ENCODE data around the gene WDR47. TPM values are rescaled to one million over a fixed set of nuclear protein-coding genes. Genes with fewer than 3 reads are reported as not detected.

Gene WDR47
- 10 to 100 TPM; 13.9 to 18.8 (median 17.5) TPM for total RNA-seq

DNA sequence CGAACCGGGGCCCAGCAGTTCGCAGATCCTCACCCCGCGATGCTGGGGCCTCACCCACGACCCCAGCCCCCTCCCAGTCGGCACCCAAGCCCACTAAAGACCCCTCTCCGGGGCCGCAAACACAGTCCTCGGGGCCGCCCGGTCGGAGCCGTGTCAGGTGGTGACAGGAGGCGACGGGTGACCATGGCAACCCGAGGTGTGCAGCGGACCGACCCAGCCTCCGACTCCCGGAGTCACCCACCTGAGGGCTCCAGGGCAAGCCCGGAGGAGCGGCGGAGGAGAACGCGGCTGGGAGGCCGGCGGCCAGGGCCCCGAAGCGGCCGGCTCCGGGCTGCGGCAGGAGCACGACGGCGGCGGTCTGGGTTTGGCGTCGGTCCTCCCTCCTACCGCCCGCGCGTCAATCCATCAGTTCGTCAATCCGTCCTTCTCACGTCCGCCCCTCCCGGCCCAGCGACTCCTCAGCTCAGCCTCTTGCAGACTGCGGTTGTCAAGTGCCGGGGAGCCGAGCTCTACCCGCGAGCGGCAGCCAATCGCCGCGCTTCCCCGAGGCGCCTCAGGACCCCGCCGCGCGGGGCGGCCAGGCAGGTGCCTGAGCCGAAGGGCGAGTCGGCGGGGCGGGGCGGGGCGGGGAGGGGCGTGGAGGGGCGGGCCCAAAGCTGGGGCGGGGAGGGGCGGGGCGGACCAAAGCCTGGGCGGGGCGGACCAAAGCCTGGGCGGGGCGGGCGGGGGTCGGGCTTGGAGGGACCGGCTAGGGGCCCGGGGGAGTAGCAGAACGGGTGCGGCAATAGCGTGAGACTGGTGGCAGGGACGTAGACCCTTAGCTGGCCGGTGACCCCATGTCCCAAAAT lies at the start of gene WDR47:
TSS of gene WDR47 (minus strand) at position 482 of the 848 bp plus-strand sequence. CDS start 18,590 bp downstream, outside the sequence.
- peak; percentile 98 for ATAC-seq
- H3K4me3 ChIP-seq, result peak within 1 kb of the TSS; percentile 83 to 99 (median 90)
- in situ Hi-C loops (cut with MboI; ENCODE audit: low sequenced_read_pairs in 4 of 4) (no loop called here), intact Hi-C loops (cut with DNase I; ENCODE audit: low total_unique reads) (loop anchor here (1.0 to 5.0 kb wide), 6 partner anchors 33 to 293 kb away; partner anchors contain the start of genes CLCC1, ELAPOR1, SARS1 and TMEM167B)
- TF ChIP-seq, protein P1, sequence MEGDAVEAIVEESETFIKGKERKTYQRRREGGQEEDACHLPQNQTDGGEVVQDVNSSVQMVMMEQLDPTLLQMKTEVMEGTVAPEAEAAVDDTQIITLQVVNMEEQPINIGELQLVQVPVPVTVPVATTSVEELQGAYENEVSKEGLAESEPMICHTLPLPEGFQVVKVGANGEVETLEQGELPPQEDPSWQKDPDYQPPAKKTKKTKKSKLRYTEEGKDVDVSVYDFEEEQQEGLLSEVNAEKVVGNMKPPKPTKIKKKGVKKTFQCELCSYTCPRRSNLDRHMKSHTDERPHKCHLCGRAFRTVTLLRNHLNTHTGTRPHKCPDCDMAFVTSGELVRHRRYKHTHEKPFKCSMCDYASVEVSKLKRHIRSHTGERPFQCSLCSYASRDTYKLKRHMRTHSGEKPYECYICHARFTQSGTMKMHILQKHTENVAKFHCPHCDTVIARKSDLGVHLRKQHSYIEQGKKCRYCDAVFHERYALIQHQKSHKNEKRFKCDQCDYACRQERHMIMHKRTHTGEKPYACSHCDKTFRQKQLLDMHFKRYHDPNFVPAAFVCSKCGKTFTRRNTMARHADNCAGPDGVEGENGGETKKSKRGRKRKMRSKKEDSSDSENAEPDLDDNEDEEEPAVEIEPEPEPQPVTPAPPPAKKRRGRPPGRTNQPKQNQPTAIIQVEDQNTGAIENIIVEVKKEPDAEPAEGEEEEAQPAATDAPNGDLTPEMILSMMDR (IDR thresholded peaks at IDR 0.05 in 4 of 5, conservative IDR thresholded peaks at IDR 0.05 in 1 of 5), result peak in 1 of 5 experiments; percentile 12
- peak; percentile 89 to 95 for TF ChIP-seq POLR2A (IDR thresholded peaks at IDR 0.05)
- H3K4me1 ChIP-seq, result peaks cover 9 to 11% of the 10 kb centered on the region in 2 donors
- no peaks in the 10 kb centered on the region for H3K27me3 ChIP-seq
- no peaks in the 10 kb centered on the region for H3K36me3 ChIP-seq
- no peaks in the 10 kb centered on the region for H3K9me3 ChIP-seq
- peak within 1 kb of the TSS; percentile 83 to 93 (median 90) for H3K27ac ChIP-seq
- DNase-seq, result peak; percentile 93 to 95

- H3K4me1 ChIP-seq, result peaks cover 37 to 48% of the 10 kb centered on the region in 2 donors
- peak overlapping the region; percentile 93 to 98 (median 94) for H3K27ac ChIP-seq
- H3K36me3 ChIP-seq, result peaks cover 0 to 29% of the 10 kb centered on the region in 2 donors
- peak in 1 of 2 donors; percentile 38 for DNase-seq
- no peak for TF ChIP-seq POLR2A (IDR thresholded peaks at IDR 0.05)
- TF ChIP-seq, protein P1 (IDR thresholded peaks at IDR 0.05 in 4 of 5, conservative IDR thresholded peaks at IDR 0.05 in 1 of 5), result no peak
- intact Hi-C loops (cut with DNase I; ENCODE audit: low total_unique reads), result loop anchor here (2.0 to 10.0 kb wide), 2 partner anchors 48 to 346 kb away; partner anchors contain the start of genes STXBP3 and WDR47
- peak; percentile 70 to 76 for ATAC-seq
- H3K4me3 ChIP-seq, result peak overlapping the region; percentile 75 to 89 (median 80)
- no peaks in the 10 kb centered on the region for H3K27me3 ChIP-seq
- H3K9me3 ChIP-seq, result no peaks in the 10 kb centered on the region
- in situ Hi-C loops (cut with MboI; ENCODE audit: low sequenced_read_pairs in 4 of 4), result loop anchor here in 1 of 4 donors (10.0 kb wide), 1 partner anchor 126 kb away; the partner anchor contains the start of gene CLCC1
Observed at GRCh38 chr1:109091078-109091838, 49.4 kb upstream of the WDR47 start.

- intact Hi-C loops (cut with DNase I; ENCODE audit: low total_unique reads), result loop anchor here (1.0 to 10.0 kb wide), 3 partner anchors 10 to 346 kb away; partner anchors contain the start of genes STXBP3 and WDR47
- in situ Hi-C loops (cut with MboI; ENCODE audit: low sequenced_read_pairs in 4 of 4), result loop anchor here in 1 of 4 donors (10.0 kb wide), 1 partner anchor 126 kb away; the partner anchor contains the start of gene CLCC1
- H3K4me1 ChIP-seq, result peaks cover 30 to 41% of the 10 kb centered on the region in 2 donors
Observed at GRCh38 chr1:109090196-109091077, 48.5 kb upstream of the WDR47 start, which contains the start of gene TMEM167B. Gene TMEM167B, plus strand, starts transcription at chr1:109090764. Its CDS starts 109 bp downstream, at chr1:109090873.

More at GRCh38 chr1:109090196-109091077, 48.5 kb upstream of the WDR47 start, which contains the start of gene TMEM167B:
- H3K27me3 ChIP-seq, result no peaks in the 10 kb centered on the region
- ATAC-seq (peak; percentile 94 to 98), DNase-seq (peak; percentile 92 to 94)
- H3K36me3 ChIP-seq, result peaks cover 0 to 24% of the 10 kb centered on the region in 2 donors
- peak within 1 kb of the TSS; percentile 75 to 89 (median 80) for H3K4me3 ChIP-seq
- H3K9me3 ChIP-seq, result no peaks in the 10 kb centered on the region
- TF ChIP-seq, protein P1 (IDR thresholded peaks at IDR 0.05 in 4 of 5, conservative IDR thresholded peaks at IDR 0.05 in 1 of 5), result peak in 3 of 5 experiments; percentile 5 to 11 (median 11)
- peak; percentile 75 to 87 for TF ChIP-seq POLR2A (IDR thresholded peaks at IDR 0.05)
- H3K27ac ChIP-seq, result peak within 1 kb of the TSS; percentile 93 to 98 (median 94)
